RWPE2 (cell line): ENCODE results near the gene CMTR2.

Experiments
- ATAC-seq: fragments of 200-7000 bp; cut with Tn5 transposase; 3 replicates; pipeline ENCODE4 v1.9.1; 2021; ENCODE audit warnings: low read depth
- DNase-seq: peaks from one replicate; pipeline ENCODE4 v3.0.0-alpha.2; 2020; ENCODE audit warnings: low spot score
- H3K27ac ChIP-seq: fragments of 450-650 bp; 2 replicates; pipeline ENCODE4 v1.5.1; 2017; ENCODE audit warnings: mild to moderate bottlenecking; ENCODE audit not compliant: poor library complexity, severe bottlenecking
- H3K27me3 ChIP-seq: fragments of 250-450 bp; sonication (Bioruptor Pico); 2 replicates; pipeline ENCODE4 v1.5.1; 2021; ENCODE audit warnings: mild to moderate bottlenecking, moderate library complexity; ENCODE audit not compliant: insufficient read depth, poor library complexity, severe bottlenecking
- H3K36me3 ChIP-seq: fragments of 250-450 bp; sonication (Bioruptor Pico); 2 replicates; pipeline ENCODE4 v1.5.1; 2020; ENCODE audit warnings: low read depth, mild to moderate bottlenecking, moderate library complexity
- H3K4me1 ChIP-seq: fragments of 250-450 bp; sonication (Bioruptor Pico); 2 replicates; pipeline ENCODE4 v1.5.1; 2021; ENCODE audit warnings: mild to moderate bottlenecking, moderate library complexity; ENCODE audit not compliant: insufficient read depth, poor library complexity, severe bottlenecking
- H3K4me3 ChIP-seq: fragments of 250-450 bp; sonication (Bioruptor Pico); 2 replicates; pipeline ENCODE4 v1.5.1; 2021; ENCODE audit warnings: mild to moderate bottlenecking, moderate library complexity; ENCODE audit not compliant: severe bottlenecking
- H3K9me3 ChIP-seq: fragments of 250-450 bp; sonication (Bioruptor Pico); 2 replicates; pipeline ENCODE4 v1.5.1; 2021; ENCODE audit warnings: mild to moderate bottlenecking, moderate library complexity; ENCODE audit not compliant: severe bottlenecking
- CTCF ChIP-seq: fragments of 450-650 bp; IDR thresholded peaks from one replicate; pipeline ENCODE4 v1.5.1; 2017; ENCODE audit warnings: mild to moderate bottlenecking, moderate library complexity; ENCODE audit not compliant: poor library complexity, severe bottlenecking

CMTR2 gene

GRCh38 chr16:71242036-71242435 lies 47.2 kb downstream of the CMTR2 start:
- no peaks in the 10 kb centered on the region for H3K27me3 ChIP-seq
- H3K27ac ChIP-seq: no peak overlapping the region
- no peaks in the 10 kb centered on the region for H3K4me1 ChIP-seq
- H3K9me3 ChIP-seq: no peaks in the 10 kb centered on the region
- TF ChIP-seq CTCF: no peak
- ATAC-seq: no peak
- H3K4me3 ChIP-seq: no peak overlapping the region
- DNase-seq: no peak
- no peaks in the 10 kb centered on the region for H3K36me3 ChIP-seq
